ENCODE data around the gene KCNK10.

KCNK10 gene

GRCh38 chr14:88184956-88185355 lies 138.1 kb downstream of the KCNK10 start:
- no peak for DNase-seq (ENCODE audit: low read depth)

DNA sequence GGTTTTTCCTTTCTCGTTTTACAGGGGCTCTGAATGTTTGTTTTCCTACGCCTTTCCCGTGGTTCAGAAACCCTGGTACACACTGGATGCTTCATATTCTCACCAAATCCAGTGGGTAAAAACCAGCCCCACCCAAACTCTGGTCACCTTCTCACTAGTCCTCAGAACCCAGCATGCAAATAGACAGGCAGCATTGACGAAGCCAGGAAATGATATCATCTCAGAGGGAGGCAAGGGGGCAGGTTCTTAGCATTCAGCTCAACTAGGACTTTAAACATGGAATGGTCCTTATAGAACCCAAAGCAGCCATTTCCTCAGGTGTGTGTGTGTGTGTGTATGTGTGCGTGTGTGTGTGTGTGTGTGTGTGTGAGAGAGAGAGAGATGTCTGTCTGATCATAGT lies 142.0 kb downstream of the KCNK10 start:
- DNase-seq (ENCODE audit: low read depth): no peak

DNA sequence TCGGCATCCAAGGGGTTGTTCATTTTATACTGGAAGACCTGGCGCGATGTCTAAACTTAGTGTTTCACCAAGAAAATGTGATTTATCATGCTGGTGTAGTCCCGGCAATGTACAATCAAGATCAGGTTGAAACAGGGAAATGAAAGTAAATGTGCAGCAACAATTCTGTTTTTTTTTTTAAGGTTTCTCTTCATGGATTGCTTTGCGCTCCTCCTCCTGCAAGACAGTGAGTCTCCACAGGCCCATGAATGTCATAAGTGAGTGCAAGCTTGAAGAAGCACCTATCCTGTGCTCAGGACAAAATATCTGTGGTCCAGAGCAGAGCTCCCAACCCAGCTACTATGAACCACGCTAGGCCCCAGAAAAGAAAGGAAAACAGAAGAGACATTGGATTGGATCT lies 143.4 kb downstream of the KCNK10 start:
- no peak for DNase-seq (ENCODE audit: low read depth)

DNA sequence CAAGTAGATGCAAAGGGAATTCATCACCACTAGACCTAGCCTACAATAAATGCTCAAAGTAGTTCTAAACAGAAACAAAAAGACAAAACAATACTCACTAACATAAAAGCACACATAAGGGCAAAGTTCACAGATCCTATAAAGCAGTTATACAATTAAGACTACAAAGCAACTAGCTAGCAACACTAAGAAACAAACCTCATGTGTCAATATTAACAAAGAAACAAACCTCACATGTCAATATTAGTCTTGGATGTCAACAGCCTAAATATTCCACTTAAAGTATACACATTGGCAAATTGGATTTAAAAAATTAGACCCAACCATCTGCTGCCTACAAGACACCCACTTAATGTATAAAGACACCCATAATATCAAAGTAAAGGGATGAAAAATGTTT lies 152.7 kb downstream of the KCNK10 start:
- DNase-seq (ENCODE audit: low read depth): no peak

- peak; percentile 24 for DNase-seq (ENCODE audit: low read depth)
Measured at GRCh38 chr14:88168498-88169165, 154.4 kb downstream of the KCNK10 start.

DNA sequence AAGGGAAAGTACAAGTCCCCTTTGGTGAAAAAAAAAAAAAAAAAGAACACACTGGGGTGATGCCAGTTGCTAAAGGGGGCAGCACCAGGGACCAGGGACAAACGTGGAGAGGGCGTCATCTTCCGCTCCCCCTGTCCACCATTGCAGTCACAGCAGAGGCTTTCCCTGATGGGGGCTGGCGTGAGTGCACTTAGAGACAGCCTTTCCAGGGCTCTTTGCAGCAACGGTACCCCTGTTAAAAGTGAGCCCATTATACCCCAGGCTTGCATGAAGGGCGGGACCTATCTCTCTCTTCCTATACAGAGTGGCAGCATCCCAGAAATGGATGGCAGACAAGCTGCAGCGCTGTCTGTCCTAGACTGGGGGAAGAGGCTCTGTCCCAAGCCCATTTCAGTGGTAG lies 155.0 kb downstream of the KCNK10 start:
- no peak for DNase-seq (ENCODE audit: low read depth)

DNA sequence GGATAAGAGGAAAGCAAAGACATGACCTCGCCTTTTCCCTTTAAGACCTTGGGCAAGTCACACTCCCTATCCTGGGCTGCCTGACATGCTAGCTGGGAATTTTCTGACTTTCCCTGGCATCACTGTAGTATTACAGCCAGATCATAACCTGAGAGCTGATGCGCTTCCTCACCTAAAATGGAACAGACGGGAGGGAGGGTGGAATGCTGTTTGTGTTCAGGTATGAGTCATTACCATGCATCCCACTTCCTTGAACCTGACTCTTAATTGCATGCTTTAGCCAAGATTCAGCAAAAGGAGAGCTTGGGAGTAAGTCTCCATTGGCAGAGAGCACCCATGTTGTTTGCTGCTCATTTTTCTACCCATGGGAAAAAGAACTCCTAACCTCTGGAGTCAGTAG lies 156.5 kb downstream of the KCNK10 start:
- DNase-seq (ENCODE audit: low read depth): peak; percentile 6

DNA sequence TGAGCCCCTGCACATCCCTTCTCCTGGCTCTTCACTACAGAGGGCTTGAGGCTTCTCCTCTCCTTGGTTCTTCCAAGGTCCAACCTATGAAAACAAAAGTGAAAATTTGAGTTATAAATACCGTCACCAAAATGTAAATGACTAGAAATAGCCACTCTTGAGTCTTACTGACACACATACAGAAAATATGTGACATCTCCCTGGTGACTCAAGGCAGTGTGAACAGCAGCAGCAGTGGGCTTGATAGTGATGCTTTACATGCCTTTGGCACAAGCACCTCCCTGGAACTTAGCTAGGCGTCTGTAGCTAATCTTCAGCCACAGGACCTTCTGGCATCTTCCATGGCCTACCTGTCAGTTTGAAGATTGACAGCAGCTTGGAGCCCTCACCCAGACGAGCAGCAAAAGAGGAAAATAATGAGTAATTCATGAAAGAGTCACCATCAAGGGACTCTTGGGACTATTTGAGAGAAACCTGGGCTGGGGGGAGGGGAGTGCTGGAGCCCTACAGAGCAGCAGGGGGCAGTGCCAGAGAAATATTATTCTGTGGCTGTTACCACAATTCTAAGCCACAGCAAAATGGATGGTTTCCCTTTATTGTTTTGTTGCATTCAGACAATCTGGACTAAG lies 158.0 kb downstream of the KCNK10 start:
- no peak for DNase-seq (ENCODE audit: low read depth)

GRCh38 chr14:88163731-88164255 lies 159.3 kb downstream of the KCNK10 start:
- DNase-seq (ENCODE audit: low read depth): no peak

GRCh38 chr14:88156127-88156526 lies 166.9 kb downstream of the KCNK10 start:
- no peak for DNase-seq (ENCODE audit: low read depth)

DNA sequence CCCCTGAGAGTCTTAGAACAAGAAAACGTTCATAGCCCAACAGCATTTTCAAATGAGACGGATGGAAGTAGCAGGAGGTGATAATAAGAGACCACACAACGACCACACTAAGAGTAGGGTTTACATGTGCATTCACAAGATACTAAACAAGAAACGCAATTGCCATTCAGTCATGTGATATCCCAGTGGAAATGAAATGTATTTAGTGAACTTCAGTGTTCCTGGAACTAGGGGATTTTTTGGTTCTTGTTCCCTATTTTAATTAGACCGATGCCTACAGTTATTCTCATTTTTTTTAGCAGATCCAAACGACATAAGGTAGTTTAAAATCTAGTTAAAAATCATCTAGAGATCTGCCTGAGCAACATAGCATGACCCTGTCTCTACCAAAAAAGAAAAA lies 168.1 kb downstream of the KCNK10 start:
- DNase-seq (ENCODE audit: low read depth): no peak

DNA sequence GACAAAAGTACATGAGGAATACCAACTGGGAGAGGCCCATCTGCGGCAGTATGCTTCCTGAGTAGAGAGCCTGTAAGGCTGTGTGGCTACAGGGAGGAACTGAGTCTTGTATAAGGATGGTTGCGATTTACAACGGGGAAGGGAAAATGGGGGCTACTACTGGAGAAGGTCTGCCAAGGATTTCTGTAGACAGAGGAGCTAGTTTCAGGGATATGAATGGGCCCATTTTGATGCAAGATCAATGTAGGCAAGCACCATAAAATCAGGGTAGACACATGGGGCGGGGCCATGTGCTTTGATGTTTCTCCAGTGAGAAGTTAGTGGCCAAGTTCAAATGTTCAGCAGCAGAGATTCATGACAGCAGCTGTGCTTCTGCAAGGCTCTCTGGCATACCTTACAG lies 168.7 kb downstream of the KCNK10 start:
- no peak for DNase-seq (ENCODE audit: low read depth)

- no peak for DNase-seq (ENCODE audit: low read depth)
Measured at GRCh38 chr14:88146881-88147649, 176.0 kb downstream of the KCNK10 start.

DNA sequence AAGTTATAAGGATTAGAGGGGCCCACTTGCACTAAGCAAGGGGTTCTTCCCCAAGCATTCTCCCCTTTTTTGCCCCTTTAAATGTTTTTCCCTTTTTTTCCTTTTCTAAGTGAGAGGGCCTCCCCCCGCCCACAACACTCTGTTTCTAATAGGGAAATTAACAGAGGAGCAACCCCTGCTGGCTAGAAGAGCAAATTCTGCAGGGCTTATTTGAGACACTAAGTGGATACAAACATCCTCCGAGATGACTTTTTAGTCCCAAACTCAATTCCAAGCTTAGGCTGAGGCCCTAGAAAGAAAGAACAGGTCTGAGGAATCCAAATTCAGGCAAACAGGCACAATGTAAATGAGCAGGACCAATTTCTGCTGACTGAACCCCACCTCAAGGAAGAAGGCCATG lies 179.3 kb downstream of the KCNK10 start:
- no peak for DNase-seq (ENCODE audit: low read depth)

GRCh38 chr14:88142997-88143396 lies 180.1 kb downstream of the KCNK10 start:
- no peak for DNase-seq (ENCODE audit: low read depth)

DNA sequence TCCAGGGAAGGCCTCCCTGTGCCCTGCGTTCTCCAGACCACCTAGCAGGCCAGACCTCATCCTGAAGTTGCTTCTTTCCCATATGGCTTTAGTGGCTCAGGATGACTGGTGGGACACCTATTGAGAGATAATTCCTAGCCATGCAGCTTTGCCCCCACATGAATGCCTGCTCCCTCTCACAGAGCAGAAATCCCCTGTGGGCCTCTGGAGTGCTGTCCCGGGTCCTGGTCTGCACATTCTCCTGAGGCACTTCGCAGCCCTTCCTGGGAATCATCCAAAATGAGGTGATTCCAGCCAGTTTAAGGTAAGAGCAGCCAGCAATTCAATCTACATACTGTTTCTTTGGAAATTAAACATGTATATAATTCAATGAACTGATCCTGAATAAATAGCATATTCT lies 182.2 kb downstream of the KCNK10 start:
- DNase-seq (ENCODE audit: low read depth): no peak

GRCh38 chr14:88137327-88137726 lies 185.7 kb downstream of the KCNK10 start:
- DNase-seq (ENCODE audit: low read depth): no peak
